Endothelial cell of umbilical vein (primary cell): ENCODE data around the gene MBIP.

ENCODE experiments used
- CTCF ChIP-seq, 2 donors: IDR thresholded peaks; 1 replicate in 1 of 2; 2 replicates in 1 of 2; pipeline ENCODE4 v1.5.1; 2011; ENCODE audit warnings: low read length in 2 of 2, mild to moderate bottlenecking in 2 of 2, moderate library complexity in 2 of 2, control low read depth in 1 of 2, inconsistent platforms in 1 of 2, low read depth in 1 of 2; ENCODE audit not compliant: insufficient read depth in 1 of 2; ENCODE audit errors: extremely low read depth in 1 of 2
- EZH2 ChIP-seq: IDR thresholded peaks from 2 replicates; pipeline ENCODE4 v1.6.1; 2012; ENCODE audit warnings: borderline replicate concordance, low read depth, mild to moderate bottlenecking, moderate library complexity, low read length, inconsistent platforms; ENCODE audit not compliant: severe bottlenecking
- GATA2 ChIP-seq: IDR thresholded peaks from 2 replicates; pipeline ENCODE4 v1.7.0; 2011; ENCODE audit warnings: low read depth, mild to moderate bottlenecking, moderate library complexity, mixed read lengths, low read length; ENCODE audit not compliant: insufficient read length, insufficient read depth
- JUN ChIP-seq: IDR thresholded peaks from 2 replicates; pipeline ENCODE4 v1.6.1; 2011; ENCODE audit warnings: borderline replicate concordance, low read depth; ENCODE audit not compliant: insufficient read length, insufficient read depth
- MYC ChIP-seq: IDR thresholded peaks from one replicate; pipeline ENCODE4 v1.6.1; 2011; ENCODE audit warnings: mild to moderate bottlenecking, low read depth, low read length
- POLR2A ChIP-seq: IDR thresholded peaks from 2 replicates; pipeline ENCODE4 v1.6.1; 2012; ENCODE audit warnings: low read depth, mild to moderate bottlenecking, control low read depth, low read length
- POLR2AphosphoS5 ChIP-seq: IDR thresholded peaks from 2 replicates; pipeline ENCODE4 v1.6.1; 2012; ENCODE audit warnings: low read depth, mild to moderate bottlenecking, control low read depth, low read length, moderate library complexity; ENCODE audit not compliant: insufficient read depth

DNA sequence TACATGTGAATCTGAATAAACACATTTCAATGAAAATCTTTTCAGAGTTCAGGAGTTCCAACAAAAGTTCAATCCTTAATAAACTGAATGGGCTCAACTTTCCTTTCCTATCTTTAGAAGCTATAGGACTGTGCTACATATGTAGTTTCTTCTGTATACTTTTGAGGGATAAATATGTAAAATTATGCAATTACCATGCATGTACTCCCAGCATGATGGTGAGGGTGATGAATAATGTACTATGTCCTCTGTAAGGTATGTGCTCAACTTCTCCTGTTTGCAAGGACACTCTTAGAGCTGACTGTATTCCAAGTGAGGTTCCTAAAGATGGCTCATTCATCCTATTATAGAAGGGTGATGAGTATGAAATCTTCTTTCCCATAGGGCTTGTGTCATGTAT, 15.5 kb downstream of the MBIP start:
- TF ChIP-seq CTCF (IDR thresholded peaks at IDR 0.05; ENCODE audit: extremely low read depth in 1 of 2, insufficient read depth in 1 of 2, low read depth in 1 of 2, low read length in 2 of 2), result no peak
- no peak for TF ChIP-seq POLR2A
- TF ChIP-seq GATA2, result no peak
- no peak for TF ChIP-seq EZH2
- no peak for TF ChIP-seq JUN
- TF ChIP-seq POLR2AphosphoS5, result no peak
- TF ChIP-seq MYC, result no peak
